Measurements from ENCODE around the gene NCS1.

NCS1 gene

GRCh38 chr9:130176760-130177159 lies 4.6 kb downstream of the NCS1 start:
- DNase-seq (ENCODE audit: low spot score) = no peak

GRCh38 chr9:130177898-130178805 lies 5.9 kb downstream of the NCS1 start:
- DNase-seq (ENCODE audit: low spot score) = no peak

GRCh38 chr9:130179331-130179907 lies 7.2 kb downstream of the NCS1 start:
- DNase-seq (ENCODE audit: low spot score) = no peak

- no peak for DNase-seq (ENCODE audit: low spot score)
Measured at GRCh38 chr9:130180516-130180915, 8.3 kb downstream of the NCS1 start.

GRCh38 chr9:130181678-130182380 lies 9.6 kb downstream of the NCS1 start:
- peak; percentile 77 for DNase-seq (ENCODE audit: low spot score)

GRCh38 chr9:130182381-130182909 lies 10.2 kb downstream of the NCS1 start:
- no peak for DNase-seq (ENCODE audit: low spot score)

- no peak for DNase-seq (ENCODE audit: low spot score)
Measured at GRCh38 chr9:130183133-130183762, 11.0 kb downstream of the NCS1 start.

- no peak for DNase-seq (ENCODE audit: low spot score)
Measured at GRCh38 chr9:130185017-130185416, 12.8 kb downstream of the NCS1 start.

- DNase-seq (ENCODE audit: low spot score) = no peak
Measured at GRCh38 chr9:130185490-130186031, 13.4 kb downstream of the NCS1 start.

- DNase-seq (ENCODE audit: low spot score) = no peak
Measured at GRCh38 chr9:130186051-130186450, 13.8 kb downstream of the NCS1 start.

GRCh38 chr9:130186839-130187522 lies 14.8 kb downstream of the NCS1 start:
- no peak for DNase-seq (ENCODE audit: low spot score)

- no peak for DNase-seq (ENCODE audit: low spot score)
Measured at GRCh38 chr9:130187523-130187846, 15.3 kb downstream of the NCS1 start.

- DNase-seq (ENCODE audit: low spot score) = no peak
Measured at GRCh38 chr9:130188860-130189481, 16.8 kb downstream of the NCS1 start.

- no peak for DNase-seq (ENCODE audit: low spot score)
Measured at GRCh38 chr9:130189840-130190239, 17.6 kb downstream of the NCS1 start.

- no peak for DNase-seq (ENCODE audit: low spot score)
Measured at GRCh38 chr9:130191068-130191748, 19.0 kb downstream of the NCS1 start.

GRCh38 chr9:130191749-130192120 lies 19.5 kb downstream of the NCS1 start:
- DNase-seq (ENCODE audit: low spot score) = no peak

GRCh38 chr9:130192382-130192999 lies 20.3 kb downstream of the NCS1 start:
- DNase-seq (ENCODE audit: low spot score) = no peak

- no peak for DNase-seq (ENCODE audit: low spot score)
Measured at GRCh38 chr9:130193103-130193502, 20.9 kb downstream of the NCS1 start.

GRCh38 chr9:130193531-130194377 lies 21.6 kb downstream of the NCS1 start:
- no peak for DNase-seq (ENCODE audit: low spot score)
